LNCAP (cell line): ENCODE data around the gene TBCB.

Experiments
- TF ChIP-seq, protein P1 (sequence below): fragments of 450-650 bp; IDR thresholded peaks from 2 replicates; pipeline ENCODE4 v1.5.1; 2017; ENCODE audit warnings: mild to moderate bottlenecking

Gene TBCB

DNA sequence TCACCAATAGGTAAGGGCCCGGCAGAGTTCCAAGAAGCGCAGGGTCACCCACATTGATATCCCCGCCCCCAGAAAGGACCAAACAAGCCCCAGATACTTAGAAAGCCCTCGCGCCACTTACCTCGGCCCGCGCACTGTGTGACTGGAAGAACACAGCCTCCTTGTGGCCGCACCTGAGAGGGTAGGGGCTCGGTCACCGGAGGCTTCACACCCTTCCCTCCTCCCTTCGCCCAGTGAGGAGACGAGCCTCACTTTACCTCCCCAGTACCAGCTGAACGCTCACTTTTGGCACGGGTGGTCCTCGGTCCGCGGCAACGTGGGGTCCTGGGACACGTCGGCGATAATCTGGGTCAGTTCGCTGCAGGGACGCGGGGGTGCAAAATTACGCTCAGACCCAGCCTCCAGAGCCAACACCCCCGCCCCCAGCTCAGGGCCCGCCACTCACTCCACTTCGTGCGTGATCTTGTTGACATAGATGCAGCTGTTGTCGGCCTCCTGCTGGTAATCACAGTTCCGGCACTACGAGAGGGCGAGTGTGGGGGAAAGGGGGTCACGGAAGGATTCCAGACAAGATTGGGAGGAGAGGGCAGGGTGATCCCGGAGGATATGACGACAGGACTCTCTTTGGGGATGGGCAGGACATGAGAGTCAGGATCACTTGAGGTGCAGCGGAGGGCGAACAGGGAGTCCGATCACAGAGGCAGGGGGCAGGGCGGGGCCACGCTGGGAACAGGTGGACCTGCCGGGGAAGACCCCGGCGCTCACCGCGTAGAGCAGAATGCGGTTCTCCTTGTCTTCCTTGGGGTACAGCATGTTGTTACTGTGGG lies 1.2 kb upstream of the TBCB start:
- TF ChIP-seq, protein P1, sequence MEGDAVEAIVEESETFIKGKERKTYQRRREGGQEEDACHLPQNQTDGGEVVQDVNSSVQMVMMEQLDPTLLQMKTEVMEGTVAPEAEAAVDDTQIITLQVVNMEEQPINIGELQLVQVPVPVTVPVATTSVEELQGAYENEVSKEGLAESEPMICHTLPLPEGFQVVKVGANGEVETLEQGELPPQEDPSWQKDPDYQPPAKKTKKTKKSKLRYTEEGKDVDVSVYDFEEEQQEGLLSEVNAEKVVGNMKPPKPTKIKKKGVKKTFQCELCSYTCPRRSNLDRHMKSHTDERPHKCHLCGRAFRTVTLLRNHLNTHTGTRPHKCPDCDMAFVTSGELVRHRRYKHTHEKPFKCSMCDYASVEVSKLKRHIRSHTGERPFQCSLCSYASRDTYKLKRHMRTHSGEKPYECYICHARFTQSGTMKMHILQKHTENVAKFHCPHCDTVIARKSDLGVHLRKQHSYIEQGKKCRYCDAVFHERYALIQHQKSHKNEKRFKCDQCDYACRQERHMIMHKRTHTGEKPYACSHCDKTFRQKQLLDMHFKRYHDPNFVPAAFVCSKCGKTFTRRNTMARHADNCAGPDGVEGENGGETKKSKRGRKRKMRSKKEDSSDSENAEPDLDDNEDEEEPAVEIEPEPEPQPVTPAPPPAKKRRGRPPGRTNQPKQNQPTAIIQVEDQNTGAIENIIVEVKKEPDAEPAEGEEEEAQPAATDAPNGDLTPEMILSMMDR: peak; percentile 29; the same call in 1 of the 2 replicates

GRCh38 chr19:36114721-36115452 lies 381 bp upstream of the TBCB start, which contains the start of gene POLR2I:
TSS of gene POLR2I (minus strand) at chr19:36114875. CDS start at chr19:36114856, 19 bp downstream.
- TF ChIP-seq, protein P1: no peak

DNA sequence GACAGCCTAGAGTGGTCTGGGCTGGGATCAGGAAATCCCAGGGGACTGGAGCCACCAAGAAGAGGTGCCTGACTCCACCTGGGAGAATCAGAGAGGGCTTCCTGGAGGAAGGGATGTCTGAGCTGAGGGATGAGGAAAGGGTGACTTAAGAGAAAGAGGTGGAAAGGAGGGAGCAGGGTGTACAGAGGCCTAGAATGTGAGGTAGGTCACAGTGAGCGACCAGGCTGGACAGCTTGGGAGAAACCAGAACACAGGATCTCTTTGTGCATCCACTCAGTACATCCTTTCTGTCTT lies 1.0 kb downstream of the TBCB start:
- TF ChIP-seq, protein P1: no peak

- TF ChIP-seq, protein P1: no peak
These were observed 5.1 kb downstream of the TBCB start for GRCh38 chr19:36120092-36120983.

DNA sequence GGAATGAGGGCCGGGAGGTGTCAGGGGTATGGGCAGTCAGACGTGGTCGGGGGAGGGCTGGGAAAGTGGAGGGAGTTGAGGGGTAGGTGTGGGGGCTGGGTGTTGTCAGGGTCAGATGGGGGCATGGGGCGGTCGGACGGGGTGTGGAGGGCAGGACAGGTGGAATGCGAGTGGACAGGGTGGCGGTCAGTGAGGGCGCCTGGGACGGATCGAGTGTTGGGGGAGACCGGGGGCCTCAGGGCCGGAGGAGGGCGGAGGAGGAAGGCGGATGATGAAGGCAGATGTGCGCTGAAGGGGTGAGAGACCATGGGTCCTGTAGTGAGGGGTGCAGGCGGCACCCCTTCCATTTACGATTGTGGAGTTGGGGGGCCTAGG lies 5.7 kb downstream of the TBCB start:
- TF ChIP-seq, protein P1: no peak

DNA sequence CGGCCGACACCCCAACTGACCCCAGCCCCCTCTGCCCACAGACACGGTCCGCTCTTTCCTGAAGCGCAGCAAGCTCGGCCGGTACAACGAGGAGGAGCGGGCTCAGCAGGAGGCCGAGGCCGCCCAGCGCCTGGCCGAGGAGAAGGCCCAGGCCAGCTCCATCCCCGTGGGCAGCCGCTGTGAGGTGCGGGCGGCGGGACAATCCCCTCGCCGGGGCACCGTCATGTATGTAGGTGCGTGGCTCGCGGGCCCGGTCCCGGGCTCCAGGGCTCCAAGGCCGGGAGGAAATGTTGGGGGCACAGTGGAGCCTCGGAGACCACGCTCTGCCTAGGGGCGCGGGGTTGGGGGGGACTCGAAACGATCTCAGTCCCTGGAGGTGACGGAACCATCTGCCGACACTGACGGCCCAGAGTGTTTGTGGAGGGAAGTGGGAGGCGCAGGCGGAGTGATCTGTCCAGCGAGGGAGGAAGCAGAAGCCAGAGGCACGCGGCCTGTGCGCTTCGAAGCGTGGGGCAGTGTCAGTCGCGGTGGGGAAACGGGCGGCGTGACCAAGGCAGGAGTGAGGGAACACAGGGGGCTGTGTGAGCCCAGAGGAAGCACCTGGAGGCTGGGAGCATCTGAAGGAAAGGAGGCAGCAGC lies 6.3 kb downstream of the TBCB start:
- TF ChIP-seq, protein P1: no peak

DNA sequence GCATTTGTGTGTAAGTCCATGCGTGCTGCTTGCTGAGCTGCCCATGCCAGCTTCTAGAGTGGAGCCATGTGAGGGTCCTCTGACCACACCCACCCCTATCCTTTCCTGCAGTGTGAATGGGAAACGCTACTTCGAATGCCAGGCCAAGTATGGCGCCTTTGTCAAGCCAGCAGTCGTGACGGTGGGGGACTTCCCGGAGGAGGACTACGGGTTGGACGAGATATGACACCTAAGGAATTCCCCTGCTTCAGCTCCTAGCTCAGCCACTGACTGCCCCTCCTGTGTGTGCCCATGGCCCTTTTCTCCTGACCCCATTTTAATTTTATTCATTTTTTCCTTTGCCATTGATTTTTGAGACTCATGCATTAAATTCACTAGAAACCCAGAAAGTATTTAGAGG lies 10.3 kb downstream of the TBCB start:
- TF ChIP-seq, protein P1: no peak
